ENCODE data around the gene ARHGEF28. TPM values are rescaled to one million over a fixed set of nuclear protein-coding genes. Genes with fewer than 3 reads are reported as not detected.

The ARHGEF28 gene
- total and polyA plus RNA-seq, 2 of the 13 experiments (the other 11 are each of a cell fraction or from before 2014, with no cell fraction given) = 17.4 to 34.1 TPM

GRCh38 chr5:73623901-73624404 lies 2.0 kb upstream of the ARHGEF28 start (continued):
- TF ChIP-seq HBP1 (CRISPR knock-in tag; IDR thresholded peaks at IDR 0.05; ENCODE audit: low read depth) (no peak; the same call in 1 of the 2 replicates), HDAC2 (CRISPR knock-in tag; IDR thresholded peaks at IDR 0.05) (peak; percentile 95), WIZ (CRISPR knock-in tag; IDR thresholded peaks at IDR 0.05) (no peak), GRHL1 (CRISPR knock-in tag; conservative IDR thresholded peaks at IDR 0.05) (no peak), THAP9 (CRISPR knock-in tag; IDR thresholded peaks at IDR 0.05; ENCODE audit: borderline replicate concordance) (no peak), TARDBP (CRISPR knock-in tag; IDR thresholded peaks at IDR 0.05) (peak; percentile 79; the same call in 1 of the 2 replicates), YEATS2 (CRISPR knock-in tag; IDR thresholded peaks at IDR 0.05; ENCODE audit: borderline replicate concordance) (peak; percentile 52; the same call in 1 of the 2 replicates), ZNF251 (CRISPR knock-in tag; IDR thresholded peaks at IDR 0.05) (no peak), FLYWCH1 (CRISPR knock-in tag; IDR thresholded peaks at IDR 0.05) (no peak), CBX5 (CRISPR knock-in tag; IDR thresholded peaks at IDR 0.05; ENCODE audit: borderline replicate concordance) (0 out of 2 replicates have a peak, but pooled peaks have one; percentile 36), ZNF274 (CRISPR knock-in tag; IDR thresholded peaks at IDR 0.05) (no peak), ZNF276 (CRISPR knock-in tag; IDR thresholded peaks at IDR 0.05; ENCODE audit: low read depth) (no peak), ZNF333 (CRISPR knock-in tag; IDR thresholded peaks at IDR 0.05; ENCODE audit: borderline replicate concordance) (no peak), SNAPC2 (CRISPR knock-in tag; IDR thresholded peaks at IDR 0.05) (peak; percentile 77; the same call in 1 of the 2 replicates), ZNF75D (CRISPR knock-in tag; IDR thresholded peaks at IDR 0.05; ENCODE audit: borderline replicate concordance) (no peak), ZNF772 (CRISPR knock-in tag; IDR thresholded peaks at IDR 0.05) (peak; percentile 72; the same call in 1 of the 2 replicates), ETS1 (CRISPR knock-in tag; IDR thresholded peaks at IDR 0.05) (no peak), RBFOX2 (IDR thresholded peaks at IDR 0.05; ENCODE audit: low read depth, low read length) (no peak), ZNF264 (CRISPR knock-in tag; IDR thresholded peaks at IDR 0.05) (peak; percentile 91; the same call in 1 of the 2 replicates), HCFC1 (IDR thresholded peaks at IDR 0.05; ENCODE audit: low read depth, low read length) (no peak)
